Muscle of back (tissue), 11 donors: ENCODE measurements around the gene ZNF48. TPM values are rescaled to one million over a fixed set of nuclear protein-coding genes. Genes with fewer than 3 reads are reported as not detected.

Source experiments
- DNase-seq, 3 donors: peaks; one replicate each; pipeline versions ENCODE4 v3.0.0 to v3.0.0-alpha.2; 2013
- polyA plus RNA-seq, 10 donors: library from polyadenylated mRNA; unstranded; fragments of 120-200 nt; gene quantifications; one replicate each; pipeline ENCODE4 v1.2.1, GENCODE V29; 2013; ENCODE audit not compliant: insufficient read length in 10 of 10

The ZNF48 gene
- polyA plus RNA-seq, 10 donors: 4.8 to 8.4 (median 5.9) TPM

DNA sequence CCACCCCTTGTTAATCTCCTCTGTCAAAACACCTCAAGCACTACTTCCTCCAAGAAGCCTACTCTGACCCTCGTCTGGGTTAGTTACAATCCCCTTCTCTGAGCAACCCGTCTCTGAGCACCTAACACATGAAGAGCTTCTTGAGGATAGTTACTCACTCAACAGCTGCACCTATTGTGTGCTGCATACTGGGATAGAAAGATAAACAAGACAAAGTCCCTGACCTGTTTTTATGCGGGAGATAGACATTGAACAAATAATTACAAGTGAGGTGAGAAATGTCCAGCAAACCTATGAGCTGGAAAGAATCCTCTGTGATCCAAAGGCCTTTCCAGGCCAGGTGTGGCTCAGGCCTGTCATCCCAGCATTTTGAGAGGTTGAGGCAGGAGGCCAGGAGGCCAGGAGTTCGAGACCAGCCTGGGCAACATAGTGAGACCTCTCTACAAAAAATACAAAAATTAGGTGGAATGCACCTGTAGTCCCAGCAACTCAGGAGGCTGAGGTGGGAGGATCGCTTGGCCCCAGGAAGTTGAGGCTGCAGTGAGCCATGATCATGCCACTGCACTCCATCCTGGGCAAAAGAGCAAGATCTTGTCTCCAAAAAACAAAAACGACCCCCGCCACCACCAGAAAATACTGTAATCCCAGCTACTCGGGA is 6.7 kb downstream of the ZNF48 start:
- DNase-seq: no peak

DNA sequence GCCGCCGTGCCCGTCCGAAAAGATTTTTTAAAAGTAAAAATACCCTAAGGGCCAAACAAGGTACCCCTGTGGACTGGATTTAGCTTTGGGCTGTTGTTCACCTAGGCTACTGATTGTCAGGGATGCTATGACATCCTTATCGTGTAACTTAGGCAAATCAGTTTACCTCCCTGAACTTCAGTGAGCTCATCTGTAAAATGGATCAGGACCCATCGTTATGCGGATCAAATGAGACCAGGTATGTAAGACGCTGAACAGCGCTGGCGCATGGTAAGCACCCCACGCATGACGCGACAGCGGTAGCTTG is 11.5 kb downstream of the ZNF48 start:
- no peak for DNase-seq

DNA sequence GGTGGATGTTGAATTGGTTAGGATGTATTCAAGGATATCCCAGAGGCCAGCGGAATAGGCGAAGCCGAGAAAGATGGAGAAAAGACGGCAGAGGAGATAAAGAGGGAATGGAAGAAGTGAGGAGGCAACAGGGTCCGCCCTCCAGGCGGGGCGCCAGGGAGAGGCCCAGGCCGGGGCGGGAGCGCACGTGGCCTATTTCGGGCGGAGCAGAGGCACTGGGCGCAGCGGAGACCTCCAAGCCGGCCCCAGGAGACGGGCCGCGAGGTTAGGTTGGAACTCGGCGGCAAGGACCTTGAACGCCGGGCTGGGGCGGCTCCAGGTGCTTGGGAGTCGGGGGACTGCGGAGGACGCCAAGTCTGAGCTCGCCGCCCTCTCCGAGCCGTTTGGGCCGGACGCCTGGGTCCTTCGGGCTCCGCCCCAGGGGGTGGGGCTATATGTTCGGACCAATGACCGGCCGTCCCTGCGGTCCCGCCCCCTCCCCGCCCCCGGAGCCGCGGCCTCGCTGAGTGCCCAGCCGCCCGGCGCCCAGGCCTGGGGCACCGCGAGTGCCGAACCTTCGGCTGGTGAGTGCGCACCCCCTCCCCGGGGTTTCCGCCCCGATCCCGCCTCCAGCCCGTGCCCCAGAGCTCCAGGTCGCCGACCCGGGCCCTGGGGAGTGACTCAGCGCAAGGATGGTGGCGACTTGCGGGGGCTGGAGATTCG is 12.0 kb downstream of the ZNF48 start, which contains the start of gene ZNF771:
TSS of gene ZNF771 (plus strand) at position 505 of the 702 bp plus-strand sequence. CDS start 448 bp downstream, outside the sequence.
- DNase-seq: peak; percentile 87 to 98 (median 94)

DNA sequence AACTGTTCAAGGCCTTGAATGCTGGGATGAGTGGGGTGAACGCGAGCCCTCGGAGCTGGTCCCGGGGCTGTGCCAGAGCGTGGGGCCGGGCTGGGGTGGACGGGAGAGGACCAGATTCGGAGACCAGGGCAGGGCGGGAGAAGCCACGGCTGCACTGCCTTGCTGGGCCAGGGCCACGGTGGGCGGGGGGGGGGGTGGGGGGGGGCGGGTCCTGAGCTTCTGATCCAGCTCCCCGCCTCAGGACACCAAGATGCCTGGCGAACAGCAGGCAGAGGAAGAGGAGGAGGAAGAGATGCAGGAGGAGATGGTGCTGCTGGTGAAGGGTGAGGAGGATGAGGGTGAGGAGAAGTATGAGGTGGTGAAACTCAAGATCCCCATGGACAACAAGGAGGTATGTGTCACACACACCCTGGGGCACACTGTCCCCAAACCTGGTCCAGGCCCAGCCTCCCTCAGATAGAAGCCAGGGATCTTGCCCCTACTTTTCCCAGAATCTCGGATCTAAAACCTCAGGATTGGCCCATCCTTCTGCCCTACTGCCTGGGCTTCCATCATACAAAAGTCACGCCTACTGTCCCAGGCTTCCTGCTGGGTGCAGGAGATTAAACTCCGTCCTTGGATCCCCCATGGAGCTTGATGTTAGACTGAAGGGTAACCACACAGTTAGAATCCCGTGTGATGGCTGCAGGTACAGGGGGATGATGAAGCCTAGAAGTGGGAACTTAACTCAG is 12.7 kb downstream of the ZNF48 start:
- peak in 1 of 3 donors; percentile 44 for DNase-seq

DNA sequence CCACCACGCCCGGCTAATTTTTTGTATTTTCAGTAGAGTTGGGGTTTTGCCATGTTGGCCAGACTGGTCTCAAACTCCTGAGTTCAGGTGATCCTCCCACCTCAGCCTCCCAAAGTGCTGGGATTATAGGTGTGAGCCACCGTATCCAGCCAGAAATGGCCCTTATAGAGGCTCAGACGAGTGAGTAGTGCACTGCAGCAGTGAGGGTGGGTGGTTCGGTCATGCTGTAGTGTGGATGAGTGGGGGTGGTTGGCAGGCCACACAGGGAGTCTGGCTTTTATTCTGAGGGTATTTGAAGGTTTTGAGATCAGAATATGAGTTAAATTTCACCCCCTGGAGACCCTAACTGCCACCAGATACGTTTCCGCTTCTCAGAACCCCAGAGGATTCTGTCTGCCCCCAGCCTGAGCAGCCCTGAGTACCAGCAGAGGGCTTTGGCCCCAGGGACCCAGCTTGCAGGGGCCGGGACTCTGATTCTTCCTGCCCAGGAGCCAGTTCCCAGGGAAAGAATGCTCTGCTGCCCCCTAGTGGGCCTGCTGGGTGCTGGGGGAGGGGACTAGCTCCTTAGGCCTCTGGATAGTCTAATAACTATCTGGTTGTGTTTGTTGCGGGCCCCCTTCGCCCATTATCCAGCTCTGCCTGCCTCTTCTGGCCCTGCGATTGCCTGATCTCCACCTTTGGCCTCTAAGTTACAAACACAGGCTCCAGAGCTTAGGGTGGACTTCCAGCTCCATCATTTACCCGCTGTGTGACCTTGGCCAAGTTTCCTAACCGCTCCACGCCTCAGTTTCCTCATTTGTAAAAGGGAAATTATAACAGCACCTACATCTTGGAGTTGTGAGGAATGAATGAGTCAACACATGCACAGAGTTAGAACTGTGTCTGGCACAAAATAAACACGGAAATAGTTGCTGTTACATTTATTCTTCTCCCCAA is 14.2 kb downstream of the ZNF48 start:
- peak; percentile 84 to 94 (median 91) for DNase-seq

DNA sequence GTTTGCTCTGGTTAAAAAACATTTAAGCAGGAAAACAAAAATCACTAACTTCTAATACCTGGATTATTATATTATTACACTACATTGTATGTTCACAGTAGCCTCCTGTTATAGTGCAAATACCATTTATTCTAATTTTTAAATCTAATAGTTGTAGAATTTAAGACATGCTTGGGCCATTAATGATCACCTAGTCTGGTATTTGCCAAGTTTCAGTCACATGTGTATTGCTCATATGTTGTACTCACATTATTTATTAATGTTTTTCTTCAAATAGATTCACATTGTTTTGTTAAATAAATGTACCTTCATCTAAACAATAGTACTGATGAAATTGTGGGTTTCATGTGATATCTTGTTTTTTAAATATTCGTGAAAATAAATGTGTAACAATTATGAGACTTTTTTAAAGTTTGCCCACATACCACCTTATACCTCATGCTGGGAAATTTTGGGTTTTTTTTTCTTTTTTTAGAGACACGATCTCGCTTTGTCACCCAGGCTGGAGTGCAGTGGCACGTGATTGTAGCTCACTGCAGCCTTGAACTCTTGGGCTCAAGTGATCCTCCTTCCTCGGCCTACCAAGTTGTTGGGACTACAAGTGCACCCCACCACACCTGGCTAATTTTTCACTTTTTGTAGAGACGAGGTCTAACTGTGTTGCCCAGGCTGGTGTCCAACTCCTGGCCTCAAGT is 18.0 kb downstream of the ZNF48 start:
- DNase-seq: no peak

DNA sequence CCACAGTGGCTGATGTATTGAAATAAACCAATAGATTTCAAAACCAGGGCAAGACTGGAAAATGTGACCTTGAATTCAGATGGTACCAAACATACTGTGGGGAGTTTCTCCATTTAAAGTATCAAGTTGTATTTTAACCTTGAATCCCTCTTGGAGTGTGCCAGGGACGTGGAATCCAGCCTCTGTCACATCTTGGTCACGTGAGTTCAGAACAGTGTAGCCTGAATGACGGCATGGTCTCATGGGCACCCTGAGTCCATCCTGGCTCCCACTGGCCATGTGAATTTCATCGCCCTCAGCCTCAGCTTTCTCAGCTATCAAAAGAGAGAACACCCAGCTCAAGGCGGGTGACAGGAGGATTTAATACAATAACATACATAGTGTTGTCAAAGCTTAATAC is 18.9 kb downstream of the ZNF48 start:
- no peak for DNase-seq

DNA sequence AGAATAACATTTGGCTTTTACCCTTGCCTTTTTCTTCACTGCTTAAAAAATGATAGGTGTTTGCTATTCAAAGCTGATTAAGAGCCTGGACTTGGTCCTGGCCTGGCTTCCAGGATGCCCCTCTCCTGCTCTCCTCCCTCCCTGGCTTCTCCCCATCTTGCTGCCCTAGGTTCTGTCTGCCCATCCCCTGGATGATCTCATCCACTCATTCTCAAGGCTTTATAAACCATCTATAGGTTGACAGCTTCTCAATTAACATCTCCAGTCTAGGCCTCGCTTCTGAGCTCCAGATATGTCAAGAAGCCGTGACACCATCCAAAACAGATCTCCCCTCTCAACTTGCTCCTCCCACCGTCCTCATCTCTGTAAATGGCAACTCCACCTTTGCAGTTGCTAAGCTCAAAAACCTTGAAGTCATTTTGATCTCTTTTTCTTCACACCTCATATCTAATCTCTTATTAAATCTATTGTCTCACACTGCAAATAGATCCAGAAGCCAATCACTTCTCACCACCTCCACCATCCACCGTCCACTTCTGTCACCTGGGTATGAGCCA is 20.9 kb downstream of the ZNF48 start:
- DNase-seq: no peak

DNA sequence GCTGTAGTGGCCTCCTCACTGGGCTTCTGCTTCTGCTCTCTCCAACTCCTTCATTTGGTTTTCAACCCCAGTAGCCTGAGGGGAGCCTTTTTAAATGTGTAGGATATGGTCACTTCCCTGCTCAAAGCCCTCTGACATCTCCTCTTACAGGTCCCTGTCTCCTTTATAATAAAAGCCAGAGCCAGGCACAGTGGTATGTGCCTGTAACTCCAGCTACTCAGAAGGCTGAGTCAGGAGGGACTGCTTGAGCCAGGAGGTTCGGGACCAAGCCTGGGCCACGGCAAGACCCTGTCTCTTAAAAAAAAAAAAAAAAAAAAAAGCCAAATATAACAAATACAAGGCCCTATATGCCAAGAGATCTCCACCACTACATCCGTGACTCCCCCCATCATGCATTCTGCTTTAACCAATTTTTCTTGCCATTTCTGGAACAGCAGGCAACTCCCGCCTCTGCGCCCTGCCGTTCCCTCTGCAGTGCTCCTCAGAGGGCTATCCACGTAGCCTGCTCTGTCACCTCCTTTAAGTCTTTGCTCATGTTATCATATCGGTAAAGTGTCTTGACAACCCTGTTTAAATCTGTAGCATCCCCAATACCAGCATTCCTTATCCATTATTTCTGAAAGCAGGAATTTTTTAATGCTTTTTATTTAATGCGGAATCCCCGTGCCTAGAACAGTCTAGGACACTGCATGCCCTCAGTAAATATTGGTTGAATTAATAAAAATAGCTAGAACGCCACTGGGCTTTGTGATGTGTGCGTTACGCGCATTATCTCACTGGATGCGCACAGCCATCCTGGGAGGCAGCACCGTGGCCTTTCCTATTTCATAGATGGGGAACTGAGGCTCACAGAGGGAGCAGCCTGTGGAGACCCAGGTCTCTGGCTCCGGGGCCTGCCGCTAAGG is 21.7 kb downstream of the ZNF48 start:
- no peak for DNase-seq

DNA sequence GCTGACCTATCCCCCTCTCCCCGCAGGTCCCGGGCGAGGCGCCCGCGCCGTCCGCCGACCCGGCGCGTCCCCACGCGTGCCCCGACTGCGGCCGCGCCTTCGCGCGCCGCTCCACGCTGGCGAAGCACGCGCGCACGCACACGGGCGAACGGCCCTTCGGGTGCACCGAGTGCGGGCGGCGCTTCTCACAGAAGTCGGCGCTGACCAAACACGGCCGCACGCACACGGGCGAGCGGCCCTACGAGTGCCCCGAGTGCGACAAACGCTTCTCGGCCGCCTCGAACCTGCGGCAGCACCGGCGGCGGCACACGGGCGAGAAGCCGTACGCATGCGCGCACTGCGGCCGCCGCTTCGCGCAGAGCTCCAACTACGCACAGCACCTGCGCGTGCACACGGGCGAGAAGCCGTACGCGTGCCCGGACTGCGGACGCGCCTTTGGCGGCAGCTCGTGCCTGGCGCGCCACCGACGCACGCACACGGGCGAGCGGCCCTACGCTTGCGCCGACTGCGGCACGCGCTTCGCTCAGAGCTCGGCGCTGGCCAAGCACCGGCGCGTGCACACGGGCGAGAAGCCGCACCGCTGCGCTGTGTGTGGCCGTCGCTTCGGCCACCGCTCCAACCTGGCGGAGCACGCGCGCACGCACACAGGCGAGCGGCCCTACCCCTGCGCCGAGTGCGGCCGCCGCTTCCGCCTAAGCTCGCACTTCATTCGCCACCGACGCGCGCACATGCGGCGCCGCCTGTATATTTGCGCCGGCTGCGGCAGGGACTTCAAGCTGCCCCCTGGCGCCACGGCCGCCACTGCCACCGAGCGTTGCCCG is 22.5 kb downstream of the ZNF48 start:
- DNase-seq: peak; percentile 87 to 96 (median 92)

DNA sequence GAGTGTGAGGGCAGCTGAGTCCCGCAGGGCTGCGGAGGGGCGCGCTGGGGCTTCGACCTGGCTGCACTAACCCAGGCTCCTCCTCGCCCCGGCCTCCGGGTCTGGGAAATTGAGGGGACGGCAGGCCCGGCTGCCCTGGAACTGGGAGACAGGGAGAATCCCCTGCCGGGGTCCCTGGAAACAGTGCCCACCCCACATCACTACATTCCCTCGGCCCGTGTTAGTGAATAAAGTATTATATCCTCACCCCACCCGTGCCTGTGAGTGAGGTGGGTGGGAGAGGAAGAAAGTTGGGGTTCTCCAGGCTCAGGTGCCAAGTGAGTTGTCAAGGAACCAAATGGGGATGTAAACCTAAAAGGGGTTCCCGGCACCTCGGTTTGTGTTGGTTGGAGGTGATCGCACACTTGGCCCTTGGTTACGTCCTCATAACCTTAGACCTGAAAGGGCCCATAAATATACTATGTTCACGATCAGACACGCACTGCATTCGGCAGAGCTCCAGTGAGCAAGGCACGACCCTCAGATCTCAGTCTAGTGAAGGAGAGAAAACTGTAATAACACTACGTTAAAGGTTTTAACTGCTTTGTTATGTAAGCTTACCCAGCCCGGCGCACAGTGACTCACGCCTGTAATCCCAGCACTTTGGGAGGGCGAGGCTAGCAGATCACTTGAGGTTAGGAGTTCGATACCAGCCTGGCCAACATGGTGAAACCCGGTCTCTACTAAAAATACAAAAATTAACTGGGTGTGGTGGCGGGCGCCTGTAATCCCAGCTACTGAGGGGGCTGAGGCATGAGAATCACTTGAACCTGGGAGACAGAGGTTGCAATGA is 23.3 kb downstream of the ZNF48 start:
- peak in 1 of 3 donors; percentile 30 for DNase-seq

DNA sequence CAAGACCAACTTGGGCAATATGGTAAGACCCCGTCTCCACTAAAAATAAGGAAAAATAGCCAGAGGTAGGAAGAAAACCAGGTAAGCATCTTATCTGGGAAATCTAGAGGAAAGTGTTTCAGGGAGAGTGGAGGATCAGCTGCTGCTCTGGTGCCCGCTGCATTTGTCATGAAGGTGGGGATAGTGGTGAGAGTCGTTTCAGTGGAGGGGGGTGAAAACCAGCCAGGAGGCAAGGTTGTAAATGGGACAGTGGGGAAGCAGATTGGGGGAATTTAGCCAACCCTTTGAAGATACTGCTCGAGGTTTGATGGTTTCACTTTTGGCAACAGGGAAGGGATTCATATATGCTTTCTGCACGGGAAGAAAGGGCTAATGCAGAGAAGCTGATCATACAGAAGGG is 25.8 kb downstream of the ZNF48 start:
- no peak for DNase-seq

DNA sequence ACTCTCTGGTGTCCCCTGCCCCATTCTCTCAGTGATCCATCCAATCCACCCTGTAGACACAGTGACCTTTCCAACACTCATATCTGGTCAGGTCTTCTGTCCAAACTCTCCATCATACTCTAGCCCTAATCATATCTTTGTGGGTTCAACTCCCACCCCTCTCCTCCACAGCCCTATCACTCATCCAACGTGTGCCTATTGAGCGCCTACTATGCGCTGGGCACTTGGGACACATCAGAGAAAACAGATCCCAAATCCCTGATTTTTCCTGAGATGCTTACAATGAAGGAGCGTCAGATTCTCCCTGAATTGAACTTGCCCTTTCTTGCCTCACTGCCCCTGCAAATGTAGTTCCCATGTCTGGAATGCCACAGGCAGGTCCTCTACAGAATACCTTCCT is 32.8 kb downstream of the ZNF48 start:
- no peak for DNase-seq

DNA sequence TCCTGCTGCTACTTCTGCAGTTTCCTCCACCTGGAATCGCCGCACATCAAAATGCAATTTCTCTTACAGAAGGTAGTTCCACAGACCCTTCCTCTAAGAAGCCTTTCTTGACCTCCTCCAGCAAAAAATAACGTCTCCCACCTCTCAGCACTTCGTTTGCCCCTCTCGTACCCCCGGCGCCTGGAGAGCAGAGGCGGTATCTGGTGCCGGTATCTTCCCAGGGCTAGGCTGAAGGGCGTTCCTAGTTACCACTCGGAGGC is 34.1 kb downstream of the ZNF48 start:
- no peak for DNase-seq

DNA sequence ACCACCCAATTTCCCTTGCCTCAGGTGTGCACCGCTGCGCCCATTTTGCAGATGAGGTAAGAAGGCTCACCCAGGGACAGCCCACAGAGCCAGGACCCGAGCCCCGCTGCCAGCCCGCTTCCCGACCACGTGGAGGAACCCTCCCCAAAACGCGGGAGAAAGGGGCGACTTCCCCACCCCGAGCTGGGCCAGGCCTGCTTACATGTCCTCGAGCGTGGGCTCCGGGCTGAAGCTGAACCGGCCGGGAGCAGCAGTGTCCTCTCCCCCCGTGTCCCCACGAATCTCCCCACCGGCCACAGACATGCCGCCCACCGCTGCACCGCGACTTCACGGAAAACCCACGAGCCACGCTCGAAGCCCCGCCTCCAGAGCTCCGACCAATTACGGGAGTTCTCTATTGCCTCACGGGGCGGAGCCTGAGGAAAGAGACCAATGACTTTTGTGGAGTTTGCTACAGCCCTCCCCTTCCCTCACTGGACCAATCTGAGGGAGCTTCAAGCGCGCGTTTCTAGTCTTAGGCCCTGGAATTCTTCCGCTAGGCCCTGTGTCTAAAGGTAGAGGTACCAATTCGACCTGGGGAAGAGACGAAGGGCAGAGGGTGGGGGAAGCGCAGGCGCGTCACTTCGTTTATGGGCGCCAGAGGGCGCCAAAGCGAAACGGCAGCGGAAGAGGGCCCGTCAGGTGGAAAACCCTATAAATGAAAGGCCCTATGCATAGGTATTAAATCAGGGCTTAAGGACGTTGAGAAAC is 34.6 kb downstream of the ZNF48 start, which contains the start of gene DCTPP1:
TSS of gene DCTPP1 (minus strand) at position 353 of the 750 bp plus-strand sequence. CDS start at position 303, 50 bp downstream.
- peak; percentile 96 to 98 (median 98) for DNase-seq

DNA sequence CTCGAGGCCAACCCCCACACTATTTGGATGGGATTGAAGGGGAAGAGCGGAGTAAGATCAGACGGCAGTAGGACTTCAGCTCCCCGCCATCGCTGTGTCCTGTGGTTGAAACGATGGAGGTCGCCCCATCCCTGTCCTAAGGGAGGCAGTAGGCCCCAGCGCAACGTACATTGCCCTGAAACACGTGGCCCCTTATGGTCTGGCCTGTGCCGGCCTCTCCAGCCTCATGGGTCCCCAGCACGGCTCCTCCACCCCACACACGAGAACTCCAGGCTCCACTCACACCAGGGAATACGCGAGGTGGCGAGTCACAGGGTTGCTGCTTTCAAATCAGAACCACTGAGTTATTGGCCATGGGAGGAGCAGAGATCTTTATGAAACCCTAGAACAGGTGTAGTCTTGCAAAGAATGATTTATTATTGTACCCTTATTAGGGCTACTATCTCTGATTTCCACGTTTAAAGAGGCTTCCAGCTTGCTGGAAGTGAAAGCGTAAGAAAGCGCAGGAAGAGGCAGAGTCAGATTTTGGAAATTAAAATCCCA is 35.3 kb downstream of the ZNF48 start:
- DNase-seq: no peak

DNA sequence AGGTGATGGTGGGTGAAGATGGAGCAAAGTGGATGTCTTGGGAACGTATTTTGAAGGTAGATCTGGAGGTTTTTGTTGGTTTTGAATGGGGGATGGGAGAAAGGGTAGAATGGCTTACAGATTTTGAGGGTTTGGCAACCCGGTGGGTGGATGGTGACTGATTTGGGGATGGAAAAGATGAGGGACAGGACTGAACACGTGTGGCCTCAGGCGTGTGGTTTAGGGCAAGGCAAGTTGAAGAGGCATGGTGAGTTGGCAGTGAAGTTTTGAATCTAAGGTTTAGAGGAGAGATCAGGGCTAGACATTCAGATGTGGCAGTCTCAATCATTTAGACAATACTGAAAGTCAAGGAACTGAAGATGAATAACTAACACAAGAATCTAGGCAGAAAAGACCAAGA is 39.6 kb downstream of the ZNF48 start:
- DNase-seq: no peak
